Measurements from ENCODE around the gene AUTS2.

The AUTS2 gene

GRCh38 chr7:70505468-70505867 is 907.2 kb downstream of the AUTS2 start:
- DNase-seq (ENCODE audit: low read depth) = no peak

DNA sequence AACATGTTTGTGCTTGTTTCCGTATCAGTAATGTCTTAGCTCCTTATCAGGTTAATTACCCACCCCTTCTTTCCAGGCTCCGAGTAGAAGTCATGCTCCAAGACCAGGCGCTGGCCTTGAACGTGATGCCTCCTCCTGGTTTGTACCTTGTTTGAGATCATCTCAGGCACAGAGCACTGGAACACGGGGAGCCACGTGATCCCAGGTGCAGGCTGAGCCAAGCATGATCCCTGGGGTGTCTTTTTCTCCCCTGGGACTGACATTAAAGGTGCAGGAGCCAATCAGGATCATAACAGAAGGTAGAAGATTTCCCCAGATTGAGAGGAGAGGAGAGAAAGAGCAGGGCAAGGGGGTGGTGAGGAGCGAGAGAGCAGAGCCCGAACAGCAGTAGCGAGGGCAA is 907.6 kb downstream of the AUTS2 start:
- DNase-seq (ENCODE audit: low read depth) = no peak

DNA sequence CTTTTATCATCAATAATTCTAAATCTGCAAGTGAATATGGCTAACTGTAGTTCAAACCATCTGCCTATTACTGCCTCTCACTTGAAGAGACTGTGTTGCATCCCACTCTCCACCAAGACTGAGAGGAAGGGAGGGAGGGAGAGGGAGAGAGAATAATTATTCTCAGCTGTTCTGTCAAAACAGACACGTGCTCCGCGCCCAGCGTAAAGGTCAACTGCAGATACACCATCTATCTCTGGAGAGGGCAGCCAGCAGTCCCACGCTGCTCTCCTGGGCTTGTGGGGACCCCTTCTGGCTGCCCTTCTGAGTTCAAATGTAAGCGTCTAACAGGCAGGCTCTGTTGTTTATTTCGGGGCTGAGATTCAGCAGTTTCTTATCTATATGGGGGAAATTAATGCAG is 908.2 kb downstream of the AUTS2 start:
- DNase-seq (ENCODE audit: low read depth) = no peak

DNA sequence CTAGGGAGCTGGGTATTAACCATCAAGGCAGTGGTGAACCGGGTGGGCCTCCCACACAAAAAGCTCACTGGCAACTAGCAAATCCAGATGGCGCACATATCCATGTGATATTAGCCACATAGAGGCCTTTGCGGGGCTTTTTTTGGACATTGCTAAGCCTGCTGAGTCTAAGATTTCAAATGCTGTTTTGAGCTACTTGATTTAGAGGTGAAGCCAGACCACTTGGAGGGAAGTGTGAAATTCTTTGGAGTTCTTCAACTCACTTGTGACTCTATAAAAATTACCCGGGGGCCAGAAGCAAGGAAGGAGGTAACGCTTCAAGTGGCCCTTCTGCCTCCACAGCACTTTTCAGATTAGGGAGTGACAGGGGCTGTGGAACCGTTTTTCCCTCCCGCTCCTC is 913.9 kb downstream of the AUTS2 start:
- no peak for DNase-seq (ENCODE audit: low read depth)

DNA sequence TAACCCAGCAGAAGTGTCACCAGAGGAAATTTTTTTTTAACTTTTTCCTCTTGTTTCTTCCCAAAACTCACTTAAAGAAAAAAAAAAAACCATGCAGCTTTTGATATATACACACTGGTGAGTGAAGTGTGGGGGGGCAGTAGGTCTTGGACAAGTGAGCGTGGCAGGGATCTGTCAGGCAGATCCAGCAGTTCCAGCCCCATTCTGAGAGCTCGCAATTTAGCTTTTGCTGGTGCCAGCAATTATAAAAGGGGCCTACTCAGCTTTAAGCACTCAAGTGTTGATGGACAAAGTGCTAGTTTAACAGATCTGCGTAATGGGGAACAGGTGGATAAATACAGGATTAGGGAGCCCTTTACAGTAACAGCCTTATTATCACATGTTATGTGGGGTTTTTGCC is 914.5 kb downstream of the AUTS2 start:
- no peak for DNase-seq (ENCODE audit: low read depth)

- no peak for DNase-seq (ENCODE audit: low read depth)
Observed at GRCh38 chr7:70520611-70521010, 922.3 kb downstream of the AUTS2 start.

DNA sequence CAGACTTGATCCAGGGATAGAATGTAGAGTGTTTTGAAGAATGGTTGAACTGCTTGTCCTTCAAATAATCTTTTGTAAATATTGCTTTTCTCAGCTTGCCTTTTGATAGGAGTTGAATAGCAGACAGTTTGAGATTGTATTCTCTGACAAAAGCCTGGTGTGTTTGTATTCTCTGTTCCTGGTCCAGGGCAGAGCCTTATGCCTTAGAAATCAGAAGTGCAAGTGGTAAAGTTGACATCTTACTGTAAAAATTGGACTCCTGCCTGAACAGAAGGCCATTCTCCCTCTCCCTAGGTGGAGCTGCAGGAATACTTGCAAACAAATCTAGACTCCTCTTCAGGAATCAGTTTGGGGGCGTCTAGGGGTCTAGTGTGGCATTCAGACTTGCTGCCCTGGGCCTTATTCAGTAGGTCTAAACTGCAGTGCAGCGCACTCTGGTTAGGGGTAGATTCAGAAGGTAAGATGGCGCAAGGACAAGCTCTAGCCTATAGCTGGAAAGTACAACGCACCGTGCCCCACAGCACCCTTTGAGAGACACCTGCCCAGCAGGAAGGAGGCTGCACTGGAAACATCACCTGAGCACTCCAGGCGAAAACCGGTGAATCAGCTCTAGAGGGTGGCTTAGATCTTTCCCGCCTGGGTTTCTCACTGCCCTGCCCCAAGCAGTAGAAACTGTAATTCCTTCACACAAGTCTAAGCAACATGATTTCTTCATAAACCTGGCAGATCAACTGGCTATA is 925.1 kb downstream of the AUTS2 start:
- no peak for DNase-seq (ENCODE audit: low read depth)

- DNase-seq (ENCODE audit: low read depth) = no peak
Observed at GRCh38 chr7:70523989-70524351, 925.7 kb downstream of the AUTS2 start.

GRCh38 chr7:70525991-70526390 is 927.7 kb downstream of the AUTS2 start:
- DNase-seq (ENCODE audit: low read depth) = no peak

- no peak for DNase-seq (ENCODE audit: low read depth)
Observed at GRCh38 chr7:70527520-70528115, 929.3 kb downstream of the AUTS2 start.

DNA sequence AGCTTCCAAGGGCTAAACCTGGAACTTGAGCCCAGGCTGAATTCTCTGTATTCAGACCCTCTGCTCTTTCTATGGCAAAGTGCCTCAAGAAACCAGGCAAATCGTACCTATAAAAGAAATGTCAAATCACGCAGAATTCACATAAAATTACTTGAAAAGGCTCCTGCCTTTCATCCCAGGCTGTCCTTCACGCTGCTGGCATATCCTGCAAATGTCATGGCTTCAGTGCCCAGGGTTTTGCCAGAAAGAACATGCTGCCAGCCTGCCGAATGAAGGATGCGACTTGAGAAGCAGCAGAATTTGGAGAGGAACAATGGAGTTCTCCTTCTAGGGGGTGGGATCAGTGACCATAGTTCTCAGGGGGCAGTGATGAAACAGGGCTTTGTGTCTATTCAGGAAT is 931.2 kb downstream of the AUTS2 start:
- DNase-seq (ENCODE audit: low read depth) = no peak

- no peak for DNase-seq (ENCODE audit: low read depth)
Observed at GRCh38 chr7:70529914-70530585, 931.8 kb downstream of the AUTS2 start.

GRCh38 chr7:70533614-70534013 is 935.3 kb downstream of the AUTS2 start:
- no peak for DNase-seq (ENCODE audit: low read depth)

DNA sequence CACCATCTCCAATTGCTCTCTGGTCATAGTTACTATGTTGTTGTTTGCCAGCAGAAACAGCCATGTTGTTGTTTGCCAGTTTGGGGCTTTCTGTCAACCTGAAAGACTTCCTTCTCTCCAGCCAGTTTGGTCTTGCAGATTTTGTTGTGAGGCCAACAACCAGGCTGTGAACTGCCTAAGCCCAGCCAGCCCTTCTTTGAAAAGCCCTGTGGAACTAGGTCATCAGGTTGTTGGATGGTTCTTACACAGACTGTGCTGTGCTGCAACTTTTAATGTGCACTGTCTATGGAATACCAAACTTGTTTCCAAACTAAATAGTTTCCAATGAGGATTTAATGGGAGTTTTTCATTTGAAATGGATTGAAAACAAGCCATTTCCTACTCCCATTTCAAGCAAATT is 940.9 kb downstream of the AUTS2 start:
- DNase-seq (ENCODE audit: low read depth) = no peak

GRCh38 chr7:70539617-70540016 is 941.3 kb downstream of the AUTS2 start:
- no peak for DNase-seq (ENCODE audit: low read depth)

DNA sequence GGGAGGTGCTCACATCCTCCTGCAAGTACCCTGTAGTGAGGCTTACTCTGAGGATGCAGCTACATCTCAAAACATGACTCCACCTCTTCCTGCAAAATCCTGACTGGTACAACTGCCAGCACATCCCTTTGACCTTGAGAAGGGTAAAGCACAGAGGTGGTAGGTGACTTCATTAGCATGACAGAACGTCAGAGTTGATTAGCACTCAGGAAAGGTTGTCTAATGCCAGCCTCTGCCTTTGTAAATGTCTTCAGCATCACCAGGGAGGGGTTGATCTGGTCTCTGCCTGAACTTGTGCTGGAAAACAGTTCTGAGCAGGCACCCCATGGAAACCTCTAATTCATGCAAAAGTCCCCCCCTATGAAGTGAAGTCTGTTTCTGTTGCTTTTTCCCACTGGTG is 942.4 kb downstream of the AUTS2 start:
- DNase-seq (ENCODE audit: low read depth) = no peak

- DNase-seq (ENCODE audit: low read depth) = no peak
Observed at GRCh38 chr7:70542750-70543376, 944.6 kb downstream of the AUTS2 start.

GRCh38 chr7:70544016-70544415 is 945.7 kb downstream of the AUTS2 start:
- DNase-seq (ENCODE audit: low read depth) = no peak

DNA sequence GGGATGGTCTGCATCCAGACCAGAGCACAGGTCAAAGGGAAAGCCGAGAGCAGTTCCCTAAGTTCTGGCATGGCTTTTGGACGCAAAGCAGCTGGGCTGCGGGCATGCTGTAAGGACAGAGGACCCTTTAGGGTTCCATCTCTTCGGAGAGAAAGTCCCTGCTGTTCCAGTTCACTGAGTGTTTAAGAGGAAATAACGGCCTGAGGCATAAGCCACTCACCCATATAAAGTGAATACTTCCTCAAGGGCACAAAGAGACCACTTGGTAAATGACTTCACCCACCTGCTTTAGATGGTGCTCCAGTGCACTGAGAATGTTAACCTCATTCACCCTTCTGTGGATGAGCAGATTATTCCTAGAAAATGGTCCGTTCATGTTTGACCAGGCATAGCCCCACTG is 946.9 kb downstream of the AUTS2 start:
- no peak for DNase-seq (ENCODE audit: low read depth)

DNA sequence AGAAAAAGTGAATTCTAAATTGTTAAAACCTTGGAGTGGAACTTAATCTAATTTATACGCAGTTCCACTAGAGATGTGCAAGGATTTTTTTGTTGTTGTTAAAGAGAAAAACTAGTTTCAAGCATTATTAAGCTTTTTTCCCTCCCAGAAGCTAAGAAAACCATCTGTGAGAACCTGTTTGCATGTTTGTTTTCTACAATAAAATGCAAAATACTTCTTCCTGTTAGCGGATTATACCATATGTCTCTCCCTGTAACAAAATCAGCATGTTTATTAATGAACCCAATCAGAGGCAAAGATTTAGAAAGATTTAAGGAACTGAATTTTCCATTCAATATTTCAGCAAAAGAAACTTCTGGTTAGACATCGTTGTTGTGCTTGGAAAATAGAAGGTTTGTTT is 953.9 kb downstream of the AUTS2 start:
- no peak for DNase-seq (ENCODE audit: low read depth)

DNA sequence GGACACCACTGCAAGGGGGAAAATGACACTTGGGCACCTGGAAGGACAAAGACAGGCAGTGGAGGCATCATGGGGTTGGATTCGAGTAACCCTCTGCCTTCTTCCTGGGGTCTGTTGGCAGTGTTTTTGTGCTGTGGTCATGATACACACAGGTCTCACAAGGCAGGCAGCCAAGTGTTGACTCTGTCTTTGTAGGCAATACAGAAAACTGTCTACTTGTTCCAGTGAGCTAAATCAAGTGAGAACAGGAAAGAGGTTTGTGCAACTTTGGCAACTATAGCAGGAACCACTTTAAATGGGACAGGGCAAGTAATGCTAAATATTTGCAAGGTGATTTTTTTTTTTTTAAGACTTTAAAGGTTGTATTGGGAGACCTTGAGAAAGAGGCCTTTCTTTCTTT is 955.1 kb downstream of the AUTS2 start:
- DNase-seq (ENCODE audit: low read depth) = no peak

- no peak for DNase-seq (ENCODE audit: low read depth)
Observed at GRCh38 chr7:70554646-70555045, 956.4 kb downstream of the AUTS2 start.

DNA sequence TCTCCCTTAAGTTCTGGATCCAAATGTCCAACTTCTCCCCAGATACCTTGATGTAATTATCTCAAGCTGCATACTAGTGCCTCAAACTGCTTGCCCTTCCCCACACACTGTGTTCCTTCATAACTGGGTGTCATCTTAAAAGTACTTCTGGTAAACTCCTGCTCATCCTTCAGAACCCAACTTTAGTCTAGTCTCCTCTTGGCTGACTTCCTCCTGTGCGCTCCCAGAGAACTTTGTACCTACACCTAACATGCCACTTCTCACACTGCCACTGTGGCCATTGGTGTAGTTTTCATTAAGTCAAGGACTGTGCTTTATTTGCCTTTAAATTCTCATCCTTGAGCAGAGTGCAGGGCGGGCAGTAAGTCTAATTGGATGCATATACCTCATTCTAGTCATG is 958.5 kb downstream of the AUTS2 start:
- no peak for DNase-seq (ENCODE audit: low read depth)
